GM21825 (cell line): Measurements from ENCODE around the gene RELCH.

Experiments
- ATAC-seq: cut with Tn5 transposase; IDR thresholded peaks from one replicate; pipeline ENCODE4 v1.9.1; 2021; ENCODE audit warnings: mild to moderate bottlenecking, moderate library complexity; ENCODE audit not compliant: unreplicated experiment

Gene RELCH

DNA sequence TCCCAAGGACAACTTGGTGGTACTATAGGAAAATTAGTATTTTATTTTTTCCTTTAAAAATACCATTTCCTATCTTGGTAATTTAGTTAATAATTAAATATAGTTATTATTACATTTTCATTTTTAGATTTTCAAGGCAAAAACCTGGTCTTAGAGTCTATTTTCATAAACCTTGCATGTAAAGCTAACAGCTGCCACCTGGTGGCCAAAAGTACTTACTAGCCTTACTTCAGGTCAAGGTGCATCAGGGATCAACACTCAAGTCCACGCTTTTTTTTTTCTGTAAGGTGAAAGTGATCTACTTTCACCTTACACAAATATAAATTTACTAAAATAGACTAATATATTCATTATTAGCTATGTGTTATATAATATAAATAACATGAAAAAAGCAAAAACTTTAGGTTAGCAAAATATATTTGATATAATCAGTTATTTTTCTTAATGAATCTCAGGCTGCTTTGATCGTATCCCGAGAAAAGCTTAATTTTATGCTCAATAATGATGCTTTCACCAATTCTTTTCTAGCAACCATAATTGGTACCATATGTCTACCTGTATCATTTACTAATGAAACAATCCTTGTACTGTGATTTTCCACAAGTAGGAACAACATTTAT is 62.5 kb downstream of the RELCH start:
- no peak for ATAC-seq

GRCh38 chr18:62250475-62250874 is 63.4 kb downstream of the RELCH start:
- ATAC-seq, result no peak

GRCh38 chr18:62258093-62258492 is 71.0 kb downstream of the RELCH start:
- peak; percentile 42 for ATAC-seq

- ATAC-seq, result peak; percentile 50
Observed at GRCh38 chr18:62258616-62259015, 71.6 kb downstream of the RELCH start.

DNA sequence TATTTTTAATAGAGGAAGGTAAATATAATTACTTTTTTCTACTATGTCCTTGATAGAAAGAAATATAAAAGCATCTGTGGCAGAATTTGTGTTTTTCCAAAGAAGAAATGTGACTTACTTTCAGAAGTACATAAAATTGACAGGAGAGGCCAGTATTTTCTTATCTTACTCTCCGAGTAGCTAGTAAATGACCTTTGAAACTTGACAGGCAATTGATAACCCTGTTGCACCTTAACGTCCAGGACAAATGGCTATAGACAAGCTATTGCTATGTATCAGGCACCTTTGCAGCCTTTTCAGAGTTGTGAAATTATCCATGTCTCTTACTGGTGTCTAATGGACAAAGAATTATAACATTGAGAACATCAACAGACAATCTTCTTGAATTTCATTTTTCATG is 75.0 kb downstream of the RELCH start:
- ATAC-seq, result no peak

DNA sequence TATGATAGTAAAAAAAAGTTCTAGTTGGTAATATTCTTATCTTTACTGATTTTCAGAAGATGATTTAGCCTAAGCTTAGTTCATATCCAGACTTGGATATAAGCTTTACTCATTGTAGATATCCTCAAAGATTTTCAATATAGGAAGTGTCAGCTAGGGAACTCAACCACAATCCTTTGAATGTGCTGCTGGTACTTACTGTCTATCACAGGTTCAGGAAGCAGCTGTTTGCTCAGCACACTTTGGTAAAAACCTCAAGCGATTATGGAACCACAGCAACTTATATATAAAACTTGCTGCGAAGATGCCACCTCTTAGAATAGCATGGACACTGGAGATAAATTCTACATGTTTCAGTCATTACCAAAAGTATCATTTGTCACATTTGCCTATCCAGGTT is 77.9 kb downstream of the RELCH start:
- ATAC-seq, result no peak

GRCh38 chr18:62277045-62277444 is 90.0 kb downstream of the RELCH start:
- ATAC-seq, result no peak

DNA sequence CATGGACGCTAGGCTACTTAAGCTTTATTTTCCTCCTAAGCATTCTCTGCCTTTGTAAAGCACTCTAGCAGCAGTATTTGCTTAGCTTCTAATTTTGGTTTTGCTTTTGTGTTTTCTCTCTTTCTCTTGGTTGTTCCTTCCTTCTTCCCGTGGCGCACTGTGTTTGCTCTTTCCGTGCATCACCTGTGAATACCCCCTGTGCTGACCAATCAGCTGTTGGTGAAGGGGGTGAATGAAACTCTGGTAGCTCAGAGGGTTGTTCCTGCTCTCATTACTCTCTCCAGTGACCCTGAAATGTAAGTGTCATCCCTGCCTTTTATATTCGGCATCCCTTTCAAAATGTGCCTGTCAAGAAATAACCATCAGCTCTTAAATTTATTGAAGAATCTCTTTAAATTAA is 92.5 kb downstream of the RELCH start:
- no peak for ATAC-seq

GRCh38 chr18:62280058-62280457 is 93.0 kb downstream of the RELCH start:
- ATAC-seq, result no peak

DNA sequence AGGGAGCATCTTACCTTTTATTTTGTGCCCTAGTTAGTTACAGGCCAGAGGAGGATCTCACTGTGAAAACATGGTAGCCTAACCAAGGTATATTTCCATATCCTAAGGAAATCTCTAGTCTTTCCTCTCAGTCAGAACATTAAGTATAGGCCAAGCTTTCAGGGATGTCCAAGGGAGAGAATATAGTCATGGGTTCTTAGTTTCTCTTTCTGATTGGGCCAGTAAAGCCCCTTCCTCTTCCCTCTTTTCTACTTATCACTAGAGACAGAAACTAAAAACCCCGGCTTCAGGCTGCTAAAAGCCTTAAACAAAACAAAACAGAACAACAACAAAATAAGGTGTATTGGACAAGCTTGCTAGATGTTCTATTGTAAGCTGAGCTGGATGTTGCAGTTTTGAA is 93.7 kb downstream of the RELCH start:
- ATAC-seq, result no peak

GRCh38 chr18:62281684-62282083 is 94.6 kb downstream of the RELCH start:
- no peak for ATAC-seq

GRCh38 chr18:62282188-62282629 is 95.2 kb downstream of the RELCH start:
- ATAC-seq, result no peak

DNA sequence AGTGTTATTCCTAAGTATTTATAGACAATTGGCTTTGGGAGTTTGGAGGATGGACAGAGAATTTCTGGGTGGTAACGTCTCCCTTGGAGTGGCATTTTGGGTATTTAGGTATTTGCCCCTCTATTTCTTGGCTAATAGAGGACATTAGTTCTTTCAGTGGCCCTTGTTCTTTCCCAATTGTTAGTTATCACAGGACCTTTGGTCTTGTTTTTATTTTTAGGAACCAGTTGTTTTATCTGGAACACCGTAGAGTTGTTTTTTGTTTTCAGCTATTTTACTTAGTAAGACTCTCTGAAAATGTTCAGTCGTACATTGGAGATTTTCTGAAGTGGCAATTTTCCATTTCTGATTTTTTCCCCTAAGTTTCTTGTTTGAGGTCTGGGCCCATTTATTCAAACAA is 97.6 kb downstream of the RELCH start:
- no peak for ATAC-seq

- ATAC-seq, result no peak
Observed at GRCh38 chr18:62285281-62285680, 98.2 kb downstream of the RELCH start.

DNA sequence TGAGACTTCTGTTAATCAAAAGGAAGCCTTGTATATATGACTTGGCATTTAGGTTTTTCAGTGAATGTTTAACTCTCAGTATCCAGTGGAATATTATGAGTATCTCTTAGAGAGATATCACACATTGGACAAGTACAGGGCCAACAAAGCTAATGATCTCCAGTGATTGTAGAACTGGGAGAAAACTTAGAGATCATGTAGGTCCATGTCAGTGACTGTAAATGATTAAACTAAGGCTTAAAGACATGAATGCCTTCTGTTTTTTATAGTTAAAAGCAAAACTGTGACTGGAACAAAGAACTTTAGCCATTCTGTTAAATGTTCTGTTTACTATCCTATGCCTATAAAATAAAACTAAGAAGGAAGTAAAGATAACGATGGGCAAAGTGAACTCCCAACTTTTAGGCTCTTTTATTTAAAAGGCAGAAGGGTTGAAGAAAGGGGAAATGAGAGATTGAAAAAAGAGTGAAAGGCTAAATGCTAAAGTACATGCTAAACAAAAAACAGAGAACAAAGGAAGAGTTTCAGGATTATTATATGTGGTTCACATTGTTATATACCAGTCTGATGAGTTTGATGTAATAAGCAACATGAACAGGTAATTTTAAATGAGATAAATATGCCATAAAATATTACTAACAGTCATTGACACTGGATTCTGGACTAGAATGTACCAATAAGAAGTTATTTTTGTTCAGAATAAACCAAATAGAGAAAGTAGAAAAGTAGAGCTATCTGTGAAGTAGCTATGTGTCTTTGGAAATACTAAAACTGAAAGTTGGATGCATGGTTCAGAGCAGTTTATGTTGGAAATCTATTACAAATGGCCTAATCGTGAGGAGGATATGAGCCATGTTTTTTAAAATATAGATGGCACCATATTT is 101.0 kb downstream of the RELCH start:
- ATAC-seq, result peak; percentile 49

DNA sequence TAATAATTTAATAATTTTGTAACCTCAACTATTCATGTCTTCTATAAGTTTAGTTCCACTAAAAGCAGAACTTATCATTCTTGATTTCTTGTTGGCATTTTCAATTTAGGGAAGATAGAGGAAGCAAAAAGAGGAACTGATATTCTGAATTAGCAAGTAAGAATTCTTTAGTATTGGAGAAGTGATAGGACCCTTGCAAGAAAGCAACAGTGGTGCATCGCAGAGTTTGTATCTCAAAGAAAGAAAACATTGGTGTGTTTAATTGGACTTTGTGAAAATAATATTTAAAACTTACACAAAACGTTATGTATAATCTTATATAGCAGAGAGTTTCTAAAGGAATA is 101.6 kb downstream of the RELCH start:
- ATAC-seq, result peak; percentile 62

DNA sequence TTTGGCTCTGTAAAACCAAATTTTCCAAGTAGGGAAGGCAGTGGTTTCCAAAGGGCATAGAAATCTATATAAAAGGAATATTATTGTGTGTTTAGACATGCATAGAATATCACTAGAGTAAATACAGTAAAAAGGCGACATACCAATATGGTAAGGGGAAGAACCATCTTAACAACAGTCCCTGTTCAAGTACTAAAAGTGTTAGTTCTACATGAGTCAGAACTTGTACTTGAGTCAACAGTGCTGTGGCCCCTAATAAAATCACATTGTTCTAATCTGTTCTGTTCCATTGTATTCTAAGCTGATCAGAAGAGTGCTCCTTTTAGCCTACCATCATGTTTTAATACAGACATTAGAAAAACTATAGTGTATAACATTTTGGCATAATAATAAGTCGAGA is 102.0 kb downstream of the RELCH start:
- ATAC-seq, result peak; percentile 57

DNA sequence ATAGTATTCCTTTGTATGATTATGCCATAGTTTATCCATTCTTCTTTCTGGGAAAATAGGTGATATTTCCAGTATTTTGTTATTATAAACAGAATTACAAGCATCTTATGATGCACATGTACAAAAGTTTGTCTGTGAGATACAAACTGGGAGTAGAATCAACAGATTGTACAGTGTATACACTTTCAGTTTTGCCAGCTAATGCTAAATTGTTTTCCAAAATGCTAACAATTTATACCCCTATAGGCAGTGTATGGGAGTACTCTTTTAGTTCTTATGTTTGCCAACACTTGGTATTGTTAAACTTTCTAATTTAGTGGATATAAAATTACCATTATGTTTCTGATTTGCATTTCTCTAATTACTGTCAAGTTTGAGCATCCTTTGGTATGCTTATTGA is 107.0 kb downstream of the RELCH start:
- no peak for ATAC-seq

- no peak for ATAC-seq
Observed at GRCh38 chr18:62300359-62300963, 113.4 kb downstream of the RELCH start.

DNA sequence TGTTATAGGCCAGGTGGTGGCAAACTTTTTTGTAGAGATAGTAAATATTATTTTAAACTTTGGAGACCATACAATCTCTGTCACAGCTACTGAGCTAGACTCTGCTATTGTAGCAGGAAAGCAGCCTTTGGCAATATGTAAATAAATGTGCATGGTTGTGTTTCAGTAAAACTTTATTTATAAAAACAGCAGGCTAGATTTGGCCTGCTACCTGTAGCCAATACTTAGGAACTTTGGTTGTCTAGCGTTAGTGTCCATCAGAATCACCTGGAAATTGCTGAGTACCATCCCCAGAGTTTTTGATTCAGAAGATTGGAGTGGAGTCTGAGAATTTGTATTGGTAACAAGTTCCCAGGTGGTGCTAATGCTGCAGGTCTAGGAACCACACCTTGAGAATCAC is 114.3 kb downstream of the RELCH start:
- no peak for ATAC-seq

DNA sequence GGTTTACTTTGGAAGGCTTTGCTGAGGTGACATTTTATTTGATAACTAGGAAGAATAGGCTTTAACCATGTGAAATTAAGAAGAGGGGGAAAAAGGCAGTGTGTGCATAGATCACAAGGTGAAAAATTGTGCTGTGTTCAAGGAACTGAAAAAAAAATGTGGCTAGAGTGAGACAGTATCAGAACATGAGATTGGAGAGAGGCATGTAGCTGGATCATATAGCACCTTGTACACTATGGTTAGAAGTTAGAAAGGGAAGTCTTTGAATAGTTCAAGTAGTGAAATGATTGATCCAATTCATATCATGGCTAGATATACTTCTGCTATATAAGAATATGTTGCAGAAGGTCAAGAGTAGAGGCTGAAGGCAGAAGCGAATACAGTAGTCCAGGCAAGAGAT is 125.8 kb downstream of the RELCH start:
- no peak for ATAC-seq
